HG03095 (cell line): ENCODE measurements around the gene POMGNT1.

Experiments
- ATAC-seq: cut with Tn5 transposase; IDR thresholded peaks from one replicate; pipeline ENCODE4 v1.9.1; 2021; ENCODE audit warnings: moderate library complexity; ENCODE audit not compliant: unreplicated experiment

The POMGNT1 gene

DNA sequence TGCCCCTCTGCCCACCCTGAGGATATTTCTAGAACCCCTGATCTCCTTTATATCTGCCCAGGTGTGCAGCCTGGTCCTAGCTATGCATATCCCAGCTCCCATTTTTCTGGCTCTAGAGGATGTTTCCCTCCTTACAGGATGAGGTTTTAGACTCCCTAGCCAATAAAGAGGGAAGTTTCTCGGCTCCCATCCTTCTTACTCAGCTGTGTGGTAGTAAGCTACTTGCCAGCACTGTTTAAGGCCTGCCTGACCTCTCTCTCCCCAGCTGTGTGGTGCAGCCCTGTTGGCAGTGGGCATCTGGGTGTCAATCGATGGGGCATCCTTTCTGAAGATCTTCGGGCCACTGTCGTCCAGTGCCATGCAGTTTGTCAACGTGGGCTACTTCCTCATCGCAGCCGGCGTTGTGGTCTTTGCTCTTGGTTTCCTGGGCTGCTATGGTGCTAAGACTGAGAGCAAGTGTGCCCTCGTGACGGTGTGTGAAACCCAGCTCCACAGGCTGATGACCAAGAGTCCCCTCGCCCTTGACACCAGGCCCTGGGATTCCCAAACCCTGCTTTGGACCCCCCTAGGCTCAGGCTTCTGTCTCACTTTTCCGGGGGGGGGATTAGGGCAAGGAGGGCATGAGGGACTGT, 14.2 kb downstream of the POMGNT1 start:
- ATAC-seq = no peak

DNA sequence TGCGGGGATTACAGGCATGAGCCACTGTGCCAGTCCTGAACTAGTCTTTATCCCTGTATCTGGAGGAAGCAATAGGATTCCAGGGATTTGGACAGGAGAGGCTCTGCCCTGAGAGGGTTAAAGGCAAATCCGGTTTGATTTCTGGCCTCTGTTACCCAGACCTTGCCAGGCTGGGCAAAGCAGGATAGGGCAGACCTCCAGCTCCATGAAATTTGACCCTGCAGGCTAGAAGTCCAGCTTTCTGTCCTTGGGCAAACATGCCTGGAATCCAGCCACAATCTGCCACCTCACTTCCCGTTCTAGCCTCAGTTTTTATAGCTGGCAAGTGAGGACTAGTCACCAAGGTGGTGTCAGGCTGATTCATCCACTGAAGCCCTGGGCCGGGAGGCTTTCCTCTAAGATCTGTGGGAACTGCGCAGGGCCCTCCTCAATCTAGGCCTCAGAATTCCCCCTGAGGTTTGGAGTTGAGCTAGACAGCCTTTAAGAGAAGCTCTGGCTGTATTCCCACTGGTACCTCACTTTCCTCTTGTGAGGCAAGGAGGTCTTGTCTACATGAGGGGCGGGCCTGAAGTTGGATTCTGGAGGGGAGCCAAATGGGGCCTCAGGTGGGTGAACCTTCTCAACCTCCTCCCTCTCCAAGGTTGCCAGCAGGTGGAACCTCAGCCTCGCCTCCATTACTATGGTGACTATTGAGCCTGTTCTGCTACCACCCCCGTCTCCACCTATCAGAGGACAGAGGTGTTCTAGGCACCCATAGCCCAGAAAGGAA, 15.0 kb downstream of the POMGNT1 start:
- no peak for ATAC-seq

DNA sequence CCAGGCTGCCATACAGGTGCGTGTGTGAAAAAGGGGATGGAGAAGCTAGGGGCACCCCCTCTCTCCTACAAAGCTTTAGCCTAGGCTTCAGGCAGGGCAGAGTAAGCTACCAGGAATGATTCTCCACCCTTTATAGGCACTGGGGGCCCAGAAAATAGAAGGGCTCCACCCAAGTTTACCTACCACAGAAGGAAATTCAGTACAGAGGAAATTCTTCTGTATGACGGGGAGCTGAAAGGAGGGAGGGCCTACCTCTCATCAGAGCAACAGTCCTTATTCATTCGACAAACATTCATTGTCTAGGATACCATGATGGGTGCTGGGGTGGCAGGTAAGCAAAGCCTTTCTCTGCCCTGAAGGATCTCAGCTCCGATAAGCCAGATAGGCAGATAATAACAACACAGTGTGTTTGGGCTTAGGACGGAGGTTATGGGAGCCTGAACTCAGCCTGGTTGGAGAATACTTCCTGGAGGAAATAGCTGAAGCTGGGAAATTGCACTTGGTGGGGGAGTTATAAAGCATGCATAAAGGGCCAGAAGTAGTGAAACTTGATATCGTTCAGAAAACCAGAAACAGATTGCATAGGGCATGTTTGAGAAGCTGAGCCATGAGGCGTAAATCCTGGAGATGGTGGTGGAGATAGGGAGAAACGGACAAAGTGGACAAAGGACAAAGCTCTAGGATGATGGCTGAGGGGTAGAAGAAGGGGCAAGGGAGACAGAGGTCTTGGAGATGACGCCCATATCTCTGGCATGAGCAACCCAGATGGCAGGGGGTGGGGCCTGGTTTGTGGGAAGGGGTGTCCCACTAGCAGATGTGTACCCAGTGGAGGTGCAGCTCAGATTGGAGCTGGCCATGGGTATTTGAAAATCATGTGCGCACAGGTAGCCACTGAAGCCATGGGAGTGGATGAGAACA, 16.6 kb downstream of the POMGNT1 start:
- ATAC-seq = no peak

DNA sequence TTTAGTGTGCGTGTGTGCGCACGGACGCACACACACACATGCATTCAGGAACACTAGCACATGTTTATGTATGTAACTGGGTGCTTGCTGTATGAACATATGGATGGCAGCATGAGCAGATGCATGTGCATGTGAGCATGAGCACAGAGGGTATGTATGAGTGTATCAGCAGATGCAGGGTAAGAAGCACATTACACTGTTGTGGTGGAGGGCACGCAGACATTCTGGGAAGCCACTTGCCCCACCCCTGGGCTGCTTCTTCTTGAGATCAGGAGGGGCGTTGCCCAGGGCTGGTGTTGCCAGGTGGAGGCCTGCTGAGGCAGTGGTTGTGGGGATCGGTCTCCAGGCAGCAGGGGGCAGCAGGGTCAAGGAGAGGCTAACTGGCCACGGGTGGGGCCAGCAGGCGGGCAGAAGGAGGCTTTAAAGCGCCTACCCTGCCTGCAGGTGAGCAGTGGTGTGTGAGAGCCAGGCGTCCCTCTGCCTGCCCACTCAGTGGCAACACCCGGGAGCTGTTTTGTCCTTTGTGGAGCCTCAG, 18.1 kb downstream of the POMGNT1 start:
- no peak for ATAC-seq

DNA sequence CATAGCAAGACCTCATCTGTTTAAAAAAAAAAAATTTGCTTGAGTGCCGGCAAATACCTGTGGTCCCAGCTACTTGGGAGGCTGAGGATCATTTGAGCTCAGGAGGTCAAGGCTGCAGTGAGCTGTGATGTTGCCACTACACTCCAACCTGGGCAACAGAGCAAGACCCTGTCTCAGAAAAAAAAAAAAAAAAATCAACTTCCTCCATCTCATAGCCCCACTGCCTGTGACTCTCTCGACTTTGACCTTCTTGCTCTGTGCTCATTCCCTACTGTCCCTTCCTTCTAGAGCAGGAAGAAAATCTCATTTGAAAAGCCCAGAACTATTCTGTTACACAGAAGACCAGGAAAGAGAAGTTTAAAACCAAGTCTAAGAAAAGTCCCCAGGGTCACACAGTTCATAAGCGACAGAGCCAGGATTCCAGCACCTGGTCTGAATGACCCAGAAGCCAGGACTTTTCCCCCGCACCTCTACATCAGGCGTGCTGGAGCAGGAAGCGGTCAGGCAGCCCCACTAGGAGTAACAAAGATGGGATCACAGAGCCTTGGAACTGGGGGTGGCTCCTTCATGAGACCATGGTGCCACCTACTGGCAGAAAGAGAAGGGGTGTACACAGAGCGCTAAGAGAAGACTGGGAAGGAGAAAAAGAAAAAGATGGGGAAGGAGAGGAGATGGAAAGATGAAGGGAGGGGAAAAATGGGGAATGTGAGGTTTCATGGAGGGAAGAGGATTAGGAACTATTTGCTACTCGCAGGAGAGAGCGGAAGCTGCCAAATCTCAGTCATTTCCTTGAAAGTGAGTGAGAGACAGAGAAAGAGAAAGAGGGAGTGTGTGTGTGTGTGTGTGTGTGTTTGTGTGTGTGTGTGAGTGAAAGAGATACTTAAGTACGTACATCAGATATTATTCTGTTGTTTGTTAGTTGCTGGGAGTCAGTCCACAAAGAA, 18.8 kb downstream of the POMGNT1 start:
- ATAC-seq = peak; percentile 63

DNA sequence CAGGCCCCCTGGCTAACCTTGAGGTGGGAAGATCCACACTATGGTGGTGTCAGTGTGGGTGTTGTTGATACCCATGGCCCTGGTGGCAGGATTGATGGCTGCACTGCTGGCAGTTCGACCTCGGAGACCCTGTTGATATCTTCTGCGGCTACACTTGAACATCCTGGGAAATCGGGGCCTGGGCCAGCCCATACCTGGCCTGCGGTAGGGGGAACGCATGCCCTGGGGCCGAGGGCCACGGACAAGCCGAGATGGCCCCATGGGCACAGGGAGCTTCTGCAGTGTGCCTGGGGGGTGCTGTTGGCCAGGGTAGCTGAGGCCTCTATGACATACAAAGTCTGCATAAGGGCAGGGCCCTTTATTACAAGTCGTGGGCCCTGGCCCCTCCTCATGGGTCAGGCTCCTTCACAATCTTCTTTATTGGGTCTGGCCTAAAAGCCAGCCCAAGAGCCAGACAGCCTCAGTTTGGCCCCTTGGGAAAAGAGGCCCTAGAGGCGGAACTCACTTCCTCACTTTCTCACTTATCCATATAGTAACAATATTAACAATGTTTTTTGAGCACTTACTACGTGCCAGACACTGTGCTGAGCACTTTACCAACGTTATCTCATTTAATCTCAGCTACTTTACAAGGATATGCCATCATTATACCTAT, 21.9 kb downstream of the POMGNT1 start, which contains the start of gene P3R3URF:
P3R3URF (minus strand) TSS at position 278 of the 655 bp plus-strand sequence; CDS start at position 261, 17 bp downstream.
- ATAC-seq = no peak

DNA sequence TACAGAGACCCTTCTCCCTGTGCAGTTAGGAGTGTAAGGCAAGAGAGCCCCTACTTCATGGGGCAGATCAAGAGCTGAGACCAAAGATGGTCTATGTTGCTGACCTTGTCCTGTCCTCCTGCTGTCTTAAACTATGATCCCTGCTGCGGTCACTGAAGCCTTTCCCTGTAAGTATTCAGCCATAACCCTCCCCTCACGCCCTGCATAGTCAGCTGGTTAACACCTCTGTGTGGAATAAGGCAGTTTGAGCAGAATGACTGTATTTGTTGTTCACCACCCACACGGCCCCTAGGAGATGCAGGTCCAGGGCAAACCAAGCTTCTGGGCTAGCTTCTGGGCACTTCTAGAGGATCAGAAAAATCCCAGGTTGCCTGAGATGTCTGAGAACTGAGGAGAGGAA, 23.0 kb downstream of the POMGNT1 start:
- no peak for ATAC-seq

DNA sequence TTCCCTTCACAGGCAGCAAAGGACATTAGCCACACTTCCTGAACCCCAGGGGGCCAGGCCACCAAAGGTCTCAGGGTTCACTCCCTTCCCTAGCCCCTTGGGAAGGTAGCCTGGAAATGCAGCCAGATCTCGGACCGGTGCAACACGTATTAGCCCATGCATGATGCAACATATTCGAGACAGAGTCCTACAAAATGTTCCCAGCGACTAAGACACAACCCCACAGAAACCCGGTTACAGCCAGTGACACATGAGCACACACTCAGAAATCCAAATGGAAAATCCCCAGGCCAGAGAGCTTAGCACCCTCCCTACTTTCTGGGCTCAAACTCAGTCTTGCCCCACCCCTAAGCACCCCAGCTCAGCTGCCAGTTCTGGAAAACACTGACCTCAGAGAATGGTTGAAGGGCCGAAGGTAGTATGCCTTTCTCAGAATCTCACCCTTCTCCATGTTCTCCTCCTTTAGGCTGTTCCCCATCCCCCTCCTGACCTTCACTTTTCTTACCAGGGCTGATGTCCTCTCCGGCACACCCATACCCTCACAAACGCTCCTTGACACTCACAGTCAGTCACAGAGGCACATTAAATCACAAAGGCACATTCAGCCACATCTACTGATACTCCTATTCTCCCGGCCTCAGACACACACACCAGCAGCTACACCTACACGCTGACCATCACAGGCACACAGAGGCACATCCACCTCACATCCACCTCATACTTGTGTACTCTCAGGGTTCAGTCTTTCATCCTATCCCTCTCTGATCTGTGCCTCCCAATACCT, 23.6 kb downstream of the POMGNT1 start, which contains the start of gene TSPAN1:
TSPAN1 (plus strand) TSS at position 640 of the 784 bp plus-strand sequence. CDS start 6,021 bp downstream, outside the sequence.
- ATAC-seq = no peak

DNA sequence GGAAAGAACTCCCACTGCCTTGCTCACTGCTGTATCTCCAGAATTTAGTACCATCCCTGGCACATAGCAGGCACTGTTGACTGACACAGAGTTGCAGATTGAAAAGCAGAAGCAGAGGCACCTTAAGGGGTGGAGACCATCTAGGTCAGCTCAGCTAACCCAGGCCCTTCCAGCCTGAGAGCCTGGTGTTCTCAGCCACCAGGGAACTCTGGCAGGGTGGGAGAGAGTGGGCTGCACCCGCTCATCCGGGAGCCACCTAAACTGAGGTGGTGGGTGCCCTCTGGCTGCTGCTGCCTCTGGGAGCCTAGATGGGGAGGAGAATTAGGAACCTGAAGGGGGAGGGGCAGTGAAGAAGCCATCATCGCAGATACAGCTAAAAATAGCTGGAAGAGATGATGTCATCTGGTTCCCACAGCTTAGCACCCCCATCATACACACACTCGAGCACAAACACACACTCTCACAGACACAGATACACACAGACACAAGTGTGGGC, 24.8 kb downstream of the POMGNT1 start:
- no peak for ATAC-seq

DNA sequence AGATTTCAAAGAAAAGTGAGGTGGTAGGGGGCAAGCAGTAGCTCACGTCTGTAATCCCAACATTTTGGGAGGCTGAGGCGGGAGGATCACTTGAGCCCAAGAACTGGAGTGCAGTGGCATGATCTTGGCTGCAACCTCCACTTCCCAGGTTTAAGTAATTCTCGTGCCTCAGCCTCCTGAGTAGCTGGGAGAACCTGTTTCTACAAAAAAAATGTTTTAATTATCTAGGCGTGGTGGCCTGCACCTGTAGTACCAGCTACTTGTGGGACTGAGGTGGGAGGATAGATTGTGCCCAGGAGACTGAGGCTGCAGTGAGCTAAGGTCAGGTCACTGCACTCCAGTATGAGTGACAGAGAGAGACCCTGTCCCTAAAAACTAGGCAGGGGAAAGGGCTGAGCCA, 25.9 kb downstream of the POMGNT1 start:
- ATAC-seq = no peak

DNA sequence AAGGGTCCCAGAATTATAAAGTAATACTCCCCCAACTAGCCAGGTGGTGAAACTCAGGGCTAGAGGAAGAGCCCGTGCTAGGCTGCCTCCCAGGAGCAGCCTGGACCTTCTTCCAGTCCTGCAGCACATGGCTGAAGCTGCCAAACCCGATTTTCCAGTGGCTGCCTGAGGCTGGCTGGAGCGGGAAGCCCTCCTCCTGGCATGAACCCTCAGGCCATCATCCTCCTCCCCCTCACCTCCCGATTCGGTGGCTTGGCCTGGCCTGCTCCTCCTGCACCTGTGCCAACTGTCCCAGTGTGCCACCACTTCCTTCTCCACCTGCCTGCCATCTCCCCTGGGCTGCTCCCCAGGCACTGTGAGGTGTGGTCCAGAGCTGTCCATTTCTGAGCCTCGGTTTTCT, 26.4 kb downstream of the POMGNT1 start:
- no peak for ATAC-seq

DNA sequence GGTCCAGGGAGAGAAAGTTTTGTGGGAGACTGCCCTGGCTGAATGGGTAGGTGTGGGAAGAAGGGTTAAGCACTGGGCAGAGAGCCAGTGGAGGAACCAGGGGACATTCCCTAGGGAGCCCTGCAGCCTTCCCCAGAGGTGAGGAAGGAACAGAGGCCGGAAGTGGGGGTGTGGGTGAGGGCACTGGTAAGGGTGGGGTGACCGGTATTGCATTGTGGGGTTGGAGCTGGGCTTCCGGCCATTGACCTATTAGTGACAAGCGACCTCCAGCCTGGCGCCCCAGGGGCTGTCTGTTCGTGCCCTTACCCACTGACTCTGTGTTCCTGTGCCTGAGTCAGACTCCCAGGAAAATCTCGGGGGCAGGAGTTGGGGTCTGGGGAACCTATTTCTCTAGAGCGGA, 26.9 kb downstream of the POMGNT1 start:
- ATAC-seq = no peak

DNA sequence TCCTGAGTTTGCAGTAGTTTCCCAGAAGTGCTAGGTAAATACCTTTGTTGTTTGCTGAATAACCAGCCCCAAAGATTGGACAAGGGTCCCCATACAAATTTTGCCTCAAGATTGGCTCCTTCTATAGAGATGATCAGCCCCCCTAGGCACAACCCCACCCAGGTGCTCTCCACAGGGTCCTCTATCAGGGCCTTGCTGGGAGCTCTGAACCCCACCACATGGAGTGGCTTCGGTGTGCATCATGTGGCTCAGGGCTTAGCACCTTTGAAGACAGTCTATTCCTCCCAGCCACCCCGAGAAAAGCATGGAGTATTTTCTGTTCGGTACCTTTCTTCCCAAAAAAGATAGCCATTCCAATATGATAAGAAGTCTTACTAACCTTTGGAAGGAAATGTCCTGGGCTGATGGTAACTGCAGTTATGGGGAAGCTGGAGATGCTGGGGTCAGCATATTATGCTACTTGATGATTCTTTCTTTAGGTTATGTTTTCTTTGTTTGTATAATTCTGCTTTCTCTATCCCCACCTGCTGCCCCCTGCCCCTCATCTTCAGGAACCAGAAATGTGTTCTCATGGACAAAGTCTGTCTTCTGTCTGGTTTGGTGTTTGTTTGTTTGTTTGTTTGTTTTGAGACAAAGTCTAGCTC, 28.3 kb downstream of the POMGNT1 start:
- ATAC-seq = no peak

DNA sequence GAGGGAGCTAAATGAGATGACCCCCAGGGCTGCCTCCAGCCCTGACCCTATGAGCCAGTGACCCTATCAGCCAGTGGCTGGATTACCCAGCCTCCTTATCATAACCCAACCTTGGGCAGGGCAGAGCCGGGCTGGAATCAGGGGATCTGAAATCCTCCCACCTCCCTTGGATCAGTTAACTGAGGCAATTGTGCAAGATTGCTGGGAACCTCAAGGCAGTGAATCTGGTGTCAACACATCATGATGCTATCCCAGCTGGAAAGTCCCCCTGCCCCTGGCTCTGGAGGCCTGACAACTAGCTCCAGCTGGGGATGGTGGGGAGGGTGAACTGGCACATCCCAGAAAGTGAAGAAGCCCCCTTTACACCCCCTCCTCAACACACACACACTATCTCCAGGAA, 29.8 kb downstream of the POMGNT1 start:
- ATAC-seq = no peak

DNA sequence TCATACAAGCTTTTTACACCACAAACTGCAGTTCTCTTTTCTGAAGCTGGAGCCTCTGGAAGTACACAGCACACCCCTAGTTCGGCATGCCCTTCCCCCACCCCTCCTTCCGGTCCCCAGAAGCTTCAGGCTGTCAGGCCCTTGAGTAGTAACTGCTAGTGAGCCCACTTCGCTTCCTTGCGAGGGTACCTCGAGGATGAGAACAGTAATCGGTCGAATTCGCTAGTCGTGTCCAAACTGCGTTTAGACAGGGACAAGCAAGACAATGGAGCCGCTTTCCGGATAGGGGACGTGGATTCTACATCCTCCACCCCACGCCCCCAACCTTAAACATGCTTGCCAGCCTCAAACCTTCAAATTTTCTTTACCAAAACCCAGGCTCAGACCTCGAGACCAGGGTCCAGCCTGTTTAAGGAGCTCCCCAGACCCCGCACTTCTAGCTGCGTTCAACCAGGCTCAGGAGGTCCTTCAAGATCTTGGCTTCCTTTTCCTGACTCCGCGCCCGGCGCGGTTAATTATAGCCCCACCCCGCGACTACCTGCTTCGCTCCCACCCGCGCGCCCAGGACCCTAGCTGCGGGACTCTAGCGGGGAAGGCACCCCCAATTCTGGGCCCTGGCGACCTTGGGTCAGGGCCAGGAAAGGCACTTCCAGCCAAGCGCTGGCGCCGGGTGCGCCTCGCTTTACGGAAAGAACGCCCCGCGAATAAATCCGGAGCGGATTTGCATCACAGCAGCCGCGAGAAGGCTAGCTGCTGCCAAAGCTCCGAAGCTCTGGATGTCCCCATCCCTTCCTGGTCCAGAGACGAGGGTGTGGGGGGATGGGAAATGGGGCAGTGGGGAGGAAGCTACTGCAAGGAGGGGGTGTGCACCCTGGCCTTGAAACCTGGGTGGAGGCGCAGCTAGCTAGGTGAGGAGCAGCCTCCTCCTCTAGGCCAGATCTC, 31.4 kb downstream of the POMGNT1 start:
- ATAC-seq = peak; percentile 48

DNA sequence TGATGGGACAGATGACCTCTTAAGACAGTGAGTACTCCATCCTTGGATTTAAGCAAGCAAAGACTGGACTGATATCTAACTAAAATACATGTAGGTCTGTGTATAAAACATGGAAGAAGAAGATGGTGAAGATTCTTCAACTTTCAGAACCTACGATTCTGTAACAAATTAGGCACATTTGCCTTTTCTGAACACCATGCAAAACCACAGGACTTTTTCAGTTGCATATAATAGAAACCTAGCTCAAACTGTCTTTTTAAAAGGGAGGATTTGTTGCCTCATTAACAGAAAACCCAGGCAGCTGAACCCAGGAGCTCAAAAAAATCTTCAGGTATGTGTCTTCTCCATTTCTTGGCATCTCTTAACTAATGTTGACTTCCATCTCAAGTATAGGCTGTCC, 38.0 kb downstream of the POMGNT1 start:
- no peak for ATAC-seq

DNA sequence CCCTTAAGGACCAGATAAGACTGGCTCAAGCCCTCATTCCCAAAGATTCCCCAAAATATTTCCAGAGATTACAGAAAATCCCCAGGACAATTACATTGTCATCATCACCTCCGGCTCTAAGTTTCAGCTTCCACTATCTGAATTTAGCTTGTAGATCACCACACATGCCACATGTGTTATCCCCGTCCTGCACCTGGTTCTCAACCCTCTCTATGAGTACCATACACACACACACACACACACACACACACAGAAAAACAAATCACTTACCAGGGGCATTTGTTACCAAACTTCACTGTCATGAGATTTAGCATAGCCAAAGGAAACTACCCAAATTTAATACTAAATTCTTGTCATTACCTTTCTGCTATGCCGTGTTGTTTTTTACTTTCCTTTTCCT, 38.7 kb downstream of the POMGNT1 start:
- ATAC-seq = no peak
